Neural progenitor cell (in vitro differentiated cells): ENCODE results near the gene EVC. TPM values are rescaled to one million over a fixed set of nuclear protein-coding genes. Genes with fewer than 3 reads are reported as not detected.

Experiments
- DNase-seq: peaks from one replicate; pipeline ENCODE4 v3.0.0-alpha.2; 2016; ENCODE audit warnings: low spot score
- H2AFZ ChIP-seq: fragments of 200-600 bp; sonication (generic); replicated peaks from 2 replicates; pipeline ENCODE4 v1.6.1; 2016; ENCODE audit warnings: antibody characterized with exemption
- H3F3A ChIP-seq: fragments of 200-600 bp; sonication (generic); 2 replicates; pipeline ENCODE4 v1.6.1; 2016; ENCODE audit warnings: antibody characterized with exemption, low read depth
- H3K27ac ChIP-seq: fragments of 200-600 bp; sonication (generic); 2 replicates; pipeline ENCODE4 v1.5.1; 2016; ENCODE audit warnings: mild to moderate bottlenecking
- H3K27me3 ChIP-seq: fragments of 200-600 bp; sonication (generic); 2 replicates; pipeline ENCODE4 v1.6.1; 2016; ENCODE audit warnings: mild to moderate bottlenecking, moderate library complexity
- H3K36me3 ChIP-seq: fragments of 200-600 bp; sonication (generic); 2 replicates; pipeline ENCODE4 v1.5.1; 2016
- H3K4me1 ChIP-seq: fragments of 200-600 bp; sonication (generic); 2 replicates; pipeline ENCODE4 v1.6.1; 2016; ENCODE audit warnings: mixed run types
- H3K4me2 ChIP-seq: fragments of 200-600 bp; sonication (generic); 2 replicates; pipeline ENCODE4 v1.6.1; 2016
- H3K4me3 ChIP-seq: fragments of 200-600 bp; sonication (generic); 2 replicates; pipeline ENCODE4 v1.5.1; 2016
- H3K79me2 ChIP-seq: fragments of 200-600 bp; sonication (generic); 2 replicates; pipeline ENCODE4 v1.6.1; 2016; ENCODE audit warnings: low read depth
- H3K9ac ChIP-seq: fragments of 200-600 bp; sonication (generic); 2 replicates; pipeline ENCODE4 v1.6.1; 2016
- H3K9me3 ChIP-seq: fragments of 200-600 bp; sonication (generic); 2 replicates; pipeline ENCODE4 v1.5.1; 2016; ENCODE audit warnings: low read depth
- H4K20me1 ChIP-seq: fragments of 200-600 bp; sonication (generic); 2 replicates; pipeline ENCODE4 v1.6.1; 2016; ENCODE audit warnings: low read depth
- H3K27ac Mint-ChIP-seq: 3 replicates; pipeline ENCODE4 v1.8.0; 2021; ENCODE audit warnings: mixed read lengths
- H3K27me3 Mint-ChIP-seq: 2 replicates; pipeline ENCODE4 v1.8.0; 2022; ENCODE audit warnings: low read depth, mild to moderate bottlenecking, inconsistent platforms, moderate library complexity, mixed read lengths; ENCODE audit not compliant: insufficient read depth
- H3K36me3 Mint-ChIP-seq: 3 replicates; pipeline ENCODE4 v1.8.0; 2021; ENCODE audit warnings: mixed read lengths
- H3K4me1 Mint-ChIP-seq: 3 replicates; pipeline ENCODE4 v1.8.0; 2021; ENCODE audit warnings: mixed read lengths
- H3K4me3 Mint-ChIP-seq: 3 replicates; pipeline ENCODE4 v1.8.0; 2021; ENCODE audit warnings: mild to moderate bottlenecking, moderate library complexity, mixed read lengths
- H3K9me3 Mint-ChIP-seq: 3 replicates; pipeline ENCODE4 v1.8.0; 2020; ENCODE audit warnings: mixed read lengths
- CTCF ChIP-seq: fragments of 200-600 bp; sonication (generic); IDR thresholded peaks from 2 replicates; pipeline ENCODE4 v1.5.1; 2017; ENCODE audit warnings: antibody characterized with exemption, mild to moderate bottlenecking
- EZH2 ChIP-seq: fragments of 200-600 bp; sonication (generic); IDR thresholded peaks from 2 replicates; pipeline ENCODE4 v1.6.1; 2017; ENCODE audit warnings: antibody characterized with exemption, mild to moderate bottlenecking, moderate library complexity
- EZH2phosphoT487 ChIP-seq: fragments of 200-600 bp; sonication (generic); IDR thresholded peaks from 2 replicates; pipeline ENCODE4 v1.6.1; 2017; ENCODE audit warnings: antibody characterized with exemption
- total RNA-seq: library from RNA; depleted of rRNA; stranded (reverse); fragments of >200 nt; gene quantifications from 2 replicates; pipeline ENCODE4 v1.2.3, GENCODE V29; 2015; ENCODE audit warnings: low replicate concordance

The EVC gene
- total RNA-seq, 1 donor from 2014 or later = 3.6 TPM

DNA sequence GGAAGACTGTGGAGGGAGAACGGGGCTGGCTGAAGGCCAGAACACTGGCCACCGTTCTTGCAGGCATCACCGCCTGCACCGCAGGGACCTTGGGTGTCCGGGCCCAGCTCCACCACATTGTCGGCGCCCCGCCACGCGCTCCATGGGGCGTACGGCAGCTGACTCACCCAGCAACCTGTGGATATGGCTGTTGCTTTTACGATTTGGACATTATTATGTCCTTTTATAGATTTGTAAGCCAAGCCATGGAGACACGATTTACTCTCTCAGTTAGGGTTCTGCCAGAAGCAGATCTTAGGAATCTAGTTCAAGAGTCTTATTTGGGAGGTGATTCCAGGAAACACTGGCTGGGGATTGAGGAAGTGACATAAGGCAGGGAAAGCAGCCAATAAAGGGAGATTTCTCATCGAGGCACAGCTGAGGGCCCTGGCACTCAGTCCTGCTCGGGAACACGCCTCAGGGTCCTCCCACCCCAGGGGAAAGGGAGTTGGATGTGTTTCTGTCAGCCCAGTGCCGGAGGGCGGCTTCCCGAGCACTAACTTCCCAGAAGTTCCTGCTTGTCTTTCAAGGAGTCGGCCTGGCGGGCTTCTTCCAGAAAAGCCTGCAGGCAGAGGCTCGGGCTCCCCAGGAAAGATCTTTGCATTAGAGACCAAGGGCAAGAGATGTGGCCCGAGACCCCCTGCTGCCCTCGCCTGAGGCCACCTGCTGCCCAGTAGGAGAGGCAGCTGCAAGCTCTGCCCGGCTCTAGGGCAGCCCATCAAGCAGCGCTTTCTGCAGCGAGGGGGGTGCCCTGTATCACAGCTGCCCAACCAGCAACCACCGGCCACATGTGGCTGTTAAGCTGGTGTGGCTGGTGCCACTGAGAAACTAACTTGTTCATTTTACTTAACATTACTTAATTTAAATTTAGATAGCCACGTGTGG lies 129.0 kb downstream of the EVC start:
- Histone ChIP-seq H3K9ac (no peak overlapping the region), H3K27me3 (no peaks in the 10 kb centered on the region), H3K79me2 (no peaks in the 10 kb centered on the region), H3K36me3 (no peaks in the 10 kb centered on the region), H4K20me1 (peaks cover 10% of the 10 kb centered on the region), H3K27ac (no peak overlapping the region), H3K4me1 (peaks cover under 1% of the 10 kb centered on the region), H3K9me3 (no peaks in the 10 kb centered on the region), H3F3A (no peaks in the 10 kb centered on the region), H2AFZ (no peak overlapping the region), H3K4me2 (no peak overlapping the region), H3K4me3 (no peak overlapping the region)
- Mint-ChIP-seq H3K27ac (no peak overlapping the region), H3K27me3 (peaks cover 2% of the 10 kb centered on the region), H3K9me3 (no peaks in the 10 kb centered on the region), H3K36me3 (peaks cover 24% of the 10 kb centered on the region), H3K4me3 (no peak overlapping the region), H3K4me1 (no peaks in the 10 kb centered on the region)
- TF ChIP-seq EZH2 = no peak
- TF ChIP-seq EZH2phosphoT487 = no peak
- TF ChIP-seq CTCF = no peak
- no peak for DNase-seq

GRCh38 chr4:5842456-5842855 lies 131.5 kb downstream of the EVC start:
- Histone ChIP-seq H3K27me3 (no peaks in the 10 kb centered on the region), H3K9me3 (no peaks in the 10 kb centered on the region), H3K4me1 (peaks cover 12% of the 10 kb centered on the region), H2AFZ (no peak overlapping the region), H3K79me2 (no peaks in the 10 kb centered on the region), H3K36me3 (no peaks in the 10 kb centered on the region), H3K9ac (no peak overlapping the region), H3K4me2 (no peak overlapping the region), H3K4me3 (no peak overlapping the region), H4K20me1 (peaks cover 20% of the 10 kb centered on the region), H3F3A (no peaks in the 10 kb centered on the region), H3K27ac (no peak overlapping the region)
- TF ChIP-seq EZH2phosphoT487 (no peak), EZH2 (no peak), CTCF (no peak)
- Mint-ChIP-seq H3K27me3 (no peaks in the 10 kb centered on the region), H3K27ac (no peak overlapping the region), H3K4me1 (no peaks in the 10 kb centered on the region), H3K4me3 (no peak overlapping the region), H3K36me3 (peaks cover 24% of the 10 kb centered on the region), H3K9me3 (no peaks in the 10 kb centered on the region)
- DNase-seq = no peak

DNA sequence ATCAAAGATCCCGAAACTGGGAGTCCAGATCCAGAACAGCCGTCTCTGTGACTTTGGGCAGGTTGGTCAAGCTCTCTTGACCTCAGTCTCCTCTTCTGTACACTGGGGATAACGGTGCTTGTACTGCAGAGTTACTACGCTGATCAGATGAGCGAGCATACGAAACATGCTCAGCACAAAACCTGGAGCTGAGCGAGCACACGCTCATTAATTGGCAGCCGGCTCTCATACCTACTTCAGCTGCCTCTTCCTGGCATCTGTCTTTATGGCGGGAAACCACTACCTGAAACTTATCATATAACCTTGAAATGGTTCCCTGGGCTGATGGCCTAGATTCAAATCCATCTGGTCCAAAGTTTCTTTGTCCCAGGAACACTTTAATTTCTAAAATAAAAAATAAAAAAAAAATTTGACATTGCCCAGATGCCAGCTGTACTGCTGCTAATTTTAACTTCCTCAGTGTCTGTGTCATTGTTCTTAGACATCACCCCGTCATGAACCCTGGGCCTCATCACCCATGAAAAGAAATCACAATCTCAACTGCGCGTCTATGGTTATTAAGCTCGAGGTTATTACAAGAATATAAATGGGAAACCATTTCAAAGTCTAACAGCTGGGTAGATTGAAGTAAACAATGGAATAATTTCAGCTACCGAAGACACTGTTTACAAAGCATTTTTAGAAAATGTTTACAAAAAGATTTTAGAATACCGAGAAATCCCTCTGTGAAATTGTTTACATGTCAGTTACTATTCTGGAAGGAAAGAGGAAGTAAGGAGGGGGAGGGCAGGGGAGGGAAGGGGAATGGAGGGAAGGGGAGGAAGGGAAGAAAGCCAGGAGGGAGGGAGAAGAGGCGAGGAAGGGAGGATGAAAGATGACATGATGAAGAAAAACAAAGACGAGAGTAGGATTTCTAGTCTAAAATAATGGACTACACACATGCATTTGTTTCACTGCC lies 132.9 kb downstream of the EVC start:
- Histone ChIP-seq H4K20me1 (peaks cover 20% of the 10 kb centered on the region), H3K9ac (no peak overlapping the region), H3F3A (no peaks in the 10 kb centered on the region), H3K4me1 (peaks cover 12% of the 10 kb centered on the region), H2AFZ (no peak overlapping the region), H3K9me3 (no peaks in the 10 kb centered on the region), H3K4me3 (no peak overlapping the region), H3K27me3 (no peaks in the 10 kb centered on the region), H3K79me2 (no peaks in the 10 kb centered on the region), H3K4me2 (no peak overlapping the region), H3K36me3 (no peaks in the 10 kb centered on the region), H3K27ac (no peak overlapping the region)
- no peak for TF ChIP-seq EZH2phosphoT487
- no peak for TF ChIP-seq CTCF
- no peak for TF ChIP-seq EZH2
- Mint-ChIP-seq H3K36me3 (peaks cover 26% of the 10 kb centered on the region), H3K4me1 (no peaks in the 10 kb centered on the region), H3K27ac (no peak overlapping the region), H3K27me3 (no peaks in the 10 kb centered on the region), H3K9me3 (no peaks in the 10 kb centered on the region), H3K4me3 (no peak overlapping the region)
- no peak for DNase-seq
